MM.1S (cell line): ENCODE data around the gene TSPAN5.

Experiments used
- DNase-seq: peaks from one replicate; pipeline ENCODE4 v3.0.0-alpha.2; 2015
- H2AFZ ChIP-seq: fragments of 300-600 bp; sonication (generic); 2 replicates; pipeline ENCODE4 v1.6.0; 2016; ENCODE audit warnings: antibody characterized with exemption, low read length
- H3F3A ChIP-seq: fragments of 300-600 bp; sonication (generic); 2 replicates; pipeline ENCODE4 v1.6.1; 2016; ENCODE audit warnings: mild to moderate bottlenecking, antibody characterized with exemption, low read length, moderate library complexity, mixed read lengths; ENCODE audit not compliant: insufficient read depth
- H3K27ac ChIP-seq: fragments of 300-600 bp; sonication (generic); 2 replicates; pipeline ENCODE4 v1.5.1; 2016; ENCODE audit warnings: mild to moderate bottlenecking, low read length
- H3K27me3 ChIP-seq: fragments of 300-600 bp; sonication (generic); replicated peaks from 2 replicates; pipeline ENCODE4 v1.6.0; 2016; ENCODE audit warnings: low read length; ENCODE audit not compliant: insufficient read depth
- H3K36me3 ChIP-seq: fragments of 300-600 bp; sonication (generic); replicated peaks from 2 replicates; pipeline ENCODE4 v1.6.1; 2016; ENCODE audit warnings: mild to moderate bottlenecking, low read length, mixed read lengths; ENCODE audit not compliant: insufficient read depth
- H3K4me1 ChIP-seq: fragments of 300-600 bp; sonication (generic); 2 replicates; pipeline ENCODE4 v1.6.1; 2016; ENCODE audit warnings: low read length, mixed read lengths
- H3K4me2 ChIP-seq: fragments of 300-600 bp; sonication (generic); 2 replicates; pipeline ENCODE4 v1.6.0; 2016; ENCODE audit warnings: low read depth, low read length
- H3K4me3 ChIP-seq: fragments of 300-600 bp; sonication (generic); 2 replicates; pipeline ENCODE4 v1.5.1; 2016; ENCODE audit warnings: low read length, mixed read lengths
- H3K79me2 ChIP-seq: fragments of 300-600 bp; sonication (generic); 2 replicates; pipeline ENCODE4 v1.6.1; 2016; ENCODE audit warnings: mixed run types, low read length, mixed read lengths
- H3K9ac ChIP-seq: fragments of 300-600 bp; sonication (generic); 2 replicates; pipeline ENCODE4 v1.6.1; 2016; ENCODE audit warnings: low read length, mixed read lengths
- H3K9me2 ChIP-seq: fragments of 300-600 bp; sonication (generic); replicated peaks from 2 replicates; pipeline ENCODE4 v1.6.1; 2016; ENCODE audit warnings: mild to moderate bottlenecking, low read length, mixed read lengths; ENCODE audit not compliant: insufficient read depth
- H3K9me3 ChIP-seq: fragments of 300-600 bp; sonication (generic); replicated peaks from 2 replicates; pipeline ENCODE4 v1.6.1; 2016; ENCODE audit warnings: mild to moderate bottlenecking, low read length, mixed read lengths; ENCODE audit not compliant: insufficient read depth
- H4K20me1 ChIP-seq: fragments of 300-600 bp; sonication (generic); 2 replicates; pipeline ENCODE4 v1.6.1; 2016; ENCODE audit warnings: mild to moderate bottlenecking, low read length, moderate library complexity, mixed read lengths; ENCODE audit not compliant: insufficient read depth
- EZH2 ChIP-seq: fragments of 300-600 bp; sonication (generic); optimal IDR thresholded peaks from 2 replicates; pipeline ENCODE3; 2017; ENCODE audit warnings: low read depth, mild to moderate bottlenecking, antibody characterized with exemption, low read length, mixed read lengths
- EZH2phosphoT487 ChIP-seq: fragments of 300-600 bp; sonication (generic); IDR thresholded peaks from 2 replicates; pipeline ENCODE4 v1.6.1; 2018; ENCODE audit warnings: antibody characterized with exemption, low read length
- TF ChIP-seq, protein P1 (sequence below): fragments of 300-600 bp; sonication (generic); IDR thresholded peaks from 2 replicates; pipeline ENCODE4 v1.5.1; 2016; ENCODE audit warnings: antibody characterized with exemption, low read length, mixed read lengths

Gene TSPAN5

DNA sequence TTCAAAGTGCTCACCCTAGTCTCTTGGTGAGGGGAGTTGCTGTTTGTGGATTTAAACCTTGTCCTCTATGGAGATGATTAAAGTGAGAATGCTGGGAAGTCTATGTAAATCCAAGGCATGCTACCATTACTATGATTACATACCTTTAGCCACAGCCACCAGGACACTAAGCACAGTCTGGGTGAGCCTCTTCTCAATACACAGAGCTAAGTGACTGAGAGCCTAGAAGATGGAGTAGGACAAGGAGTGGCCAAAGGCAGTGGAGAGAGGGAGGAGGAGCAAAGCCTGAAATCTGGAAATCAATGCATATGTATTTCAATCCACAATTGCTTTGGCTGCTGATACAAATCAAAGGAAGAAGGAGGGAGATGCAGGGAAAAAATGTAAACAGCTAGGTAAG, 12.7 kb upstream of the TSPAN5 start:
- H3F3A ChIP-seq, result no peaks in the 10 kb centered on the region
- H3K4me2 ChIP-seq, result no peak overlapping the region
- no peak overlapping the region for H2AFZ ChIP-seq
- no peaks in the 10 kb centered on the region for H4K20me1 ChIP-seq
- no peaks in the 10 kb centered on the region for H3K9me2 ChIP-seq
- no peaks in the 10 kb centered on the region for H3K4me1 ChIP-seq
- H3K27me3 ChIP-seq, result no peaks in the 10 kb centered on the region
- TF ChIP-seq, protein P1, sequence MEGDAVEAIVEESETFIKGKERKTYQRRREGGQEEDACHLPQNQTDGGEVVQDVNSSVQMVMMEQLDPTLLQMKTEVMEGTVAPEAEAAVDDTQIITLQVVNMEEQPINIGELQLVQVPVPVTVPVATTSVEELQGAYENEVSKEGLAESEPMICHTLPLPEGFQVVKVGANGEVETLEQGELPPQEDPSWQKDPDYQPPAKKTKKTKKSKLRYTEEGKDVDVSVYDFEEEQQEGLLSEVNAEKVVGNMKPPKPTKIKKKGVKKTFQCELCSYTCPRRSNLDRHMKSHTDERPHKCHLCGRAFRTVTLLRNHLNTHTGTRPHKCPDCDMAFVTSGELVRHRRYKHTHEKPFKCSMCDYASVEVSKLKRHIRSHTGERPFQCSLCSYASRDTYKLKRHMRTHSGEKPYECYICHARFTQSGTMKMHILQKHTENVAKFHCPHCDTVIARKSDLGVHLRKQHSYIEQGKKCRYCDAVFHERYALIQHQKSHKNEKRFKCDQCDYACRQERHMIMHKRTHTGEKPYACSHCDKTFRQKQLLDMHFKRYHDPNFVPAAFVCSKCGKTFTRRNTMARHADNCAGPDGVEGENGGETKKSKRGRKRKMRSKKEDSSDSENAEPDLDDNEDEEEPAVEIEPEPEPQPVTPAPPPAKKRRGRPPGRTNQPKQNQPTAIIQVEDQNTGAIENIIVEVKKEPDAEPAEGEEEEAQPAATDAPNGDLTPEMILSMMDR, result no peak
- TF ChIP-seq EZH2phosphoT487 (no peak), EZH2 (no peak)
- DNase-seq, result no peak
- no peak overlapping the region for H3K27ac ChIP-seq
- H3K79me2 ChIP-seq, result no peaks in the 10 kb centered on the region
- H3K36me3 ChIP-seq, result no peaks in the 10 kb centered on the region
- H3K4me3 ChIP-seq, result no peak overlapping the region
- H3K9me3 ChIP-seq, result no peaks in the 10 kb centered on the region
- H3K9ac ChIP-seq, result no peak overlapping the region

- H3K4me2 ChIP-seq, result no peak overlapping the region
- no peak overlapping the region for H2AFZ ChIP-seq
- H3K9me3 ChIP-seq, result no peaks in the 10 kb centered on the region
- no peak overlapping the region for H3K4me3 ChIP-seq
- H3K27ac ChIP-seq, result no peak overlapping the region
- H3K4me1 ChIP-seq, result no peaks in the 10 kb centered on the region
- no peaks in the 10 kb centered on the region for H3K27me3 ChIP-seq
- H3F3A ChIP-seq, result no peaks in the 10 kb centered on the region
- no peaks in the 10 kb centered on the region for H3K36me3 ChIP-seq
- no peak for DNase-seq
- no peaks in the 10 kb centered on the region for H4K20me1 ChIP-seq
- H3K9ac ChIP-seq, result no peak overlapping the region
- H3K79me2 ChIP-seq, result no peaks in the 10 kb centered on the region
- TF ChIP-seq EZH2 (no peak), EZH2phosphoT487 (no peak)
- TF ChIP-seq, protein P1, result no peak
- H3K9me2 ChIP-seq, result no peaks in the 10 kb centered on the region
These were observed 11.8 kb upstream of the TSPAN5 start for GRCh38 chr4:98670186-98670585.

DNA sequence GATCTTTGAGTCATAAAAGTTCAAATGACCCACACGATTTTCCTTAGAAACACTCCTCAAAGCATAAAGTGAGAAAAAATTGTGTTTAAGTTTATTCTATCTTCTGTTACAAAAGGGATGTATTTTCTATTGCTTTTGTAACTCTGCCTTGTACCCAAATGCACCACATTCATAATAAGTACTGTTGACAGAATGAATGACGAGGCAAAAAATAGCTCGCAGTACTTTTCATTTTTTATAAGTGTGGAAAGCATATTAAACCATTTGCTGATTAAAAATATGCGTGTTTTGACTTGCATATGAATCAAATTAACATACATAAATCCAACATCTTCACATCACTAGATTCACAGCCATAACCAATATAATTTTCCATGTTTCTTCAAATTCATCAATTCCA, 11.2 kb upstream of the TSPAN5 start:
- H3K9ac ChIP-seq, result no peak overlapping the region
- H3K9me3 ChIP-seq, result no peaks in the 10 kb centered on the region
- H3K79me2 ChIP-seq, result no peaks in the 10 kb centered on the region
- no peak overlapping the region for H3K4me3 ChIP-seq
- H3K4me1 ChIP-seq, result peaks cover under 1% of the 10 kb centered on the region
- no peaks in the 10 kb centered on the region for H3F3A ChIP-seq
- H3K27me3 ChIP-seq, result no peaks in the 10 kb centered on the region
- no peak for DNase-seq
- no peak overlapping the region for H2AFZ ChIP-seq
- no peaks in the 10 kb centered on the region for H4K20me1 ChIP-seq
- H3K9me2 ChIP-seq, result no peaks in the 10 kb centered on the region
- no peak for TF ChIP-seq EZH2
- TF ChIP-seq, protein P1, result no peak
- no peak for TF ChIP-seq EZH2phosphoT487
- H3K27ac ChIP-seq, result no peak overlapping the region
- no peak overlapping the region for H3K4me2 ChIP-seq
- no peaks in the 10 kb centered on the region for H3K36me3 ChIP-seq
